ENCODE data around the gene FRY.
A peak's percentile ranks its signal among the peaks of the same experiment; 100 is the strongest.

Gene FRY

GRCh38 chr13:32315238-32316027 is 283.9 kb downstream of the FRY start, which contains the start of the genes BRCA2 and ZAR1L:
Gene BRCA2, plus strand, starts transcription at chr13:32315508. Its CDS starts 953 bp downstream, at chr13:32316461.
Gene ZAR1L, minus strand, starts transcription at chr13:32315363. Its CDS starts 3,438 bp downstream, at chr13:32311925.
- DNase-seq: peak; percentile 78

- DNase-seq: no peak
Measured at GRCh38 chr13:32316028-32316339, 284.4 kb downstream of the FRY start.

DNA sequence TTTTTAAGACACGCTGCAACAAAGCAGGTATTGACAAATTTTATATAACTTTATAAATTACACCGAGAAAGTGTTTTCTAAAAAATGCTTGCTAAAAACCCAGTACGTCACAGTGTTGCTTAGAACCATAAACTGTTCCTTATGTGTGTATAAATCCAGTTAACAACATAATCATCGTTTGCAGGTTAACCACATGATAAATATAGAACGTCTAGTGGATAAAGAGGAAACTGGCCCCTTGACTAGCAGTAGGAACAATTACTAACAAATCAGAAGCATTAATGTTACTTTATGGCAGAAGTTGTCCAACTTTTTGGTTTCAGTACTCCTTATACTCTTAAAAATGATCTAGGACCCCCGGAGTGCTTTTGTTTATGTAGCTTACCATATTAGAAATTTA is 284.9 kb downstream of the FRY start:
- DNase-seq: no peak

DNA sequence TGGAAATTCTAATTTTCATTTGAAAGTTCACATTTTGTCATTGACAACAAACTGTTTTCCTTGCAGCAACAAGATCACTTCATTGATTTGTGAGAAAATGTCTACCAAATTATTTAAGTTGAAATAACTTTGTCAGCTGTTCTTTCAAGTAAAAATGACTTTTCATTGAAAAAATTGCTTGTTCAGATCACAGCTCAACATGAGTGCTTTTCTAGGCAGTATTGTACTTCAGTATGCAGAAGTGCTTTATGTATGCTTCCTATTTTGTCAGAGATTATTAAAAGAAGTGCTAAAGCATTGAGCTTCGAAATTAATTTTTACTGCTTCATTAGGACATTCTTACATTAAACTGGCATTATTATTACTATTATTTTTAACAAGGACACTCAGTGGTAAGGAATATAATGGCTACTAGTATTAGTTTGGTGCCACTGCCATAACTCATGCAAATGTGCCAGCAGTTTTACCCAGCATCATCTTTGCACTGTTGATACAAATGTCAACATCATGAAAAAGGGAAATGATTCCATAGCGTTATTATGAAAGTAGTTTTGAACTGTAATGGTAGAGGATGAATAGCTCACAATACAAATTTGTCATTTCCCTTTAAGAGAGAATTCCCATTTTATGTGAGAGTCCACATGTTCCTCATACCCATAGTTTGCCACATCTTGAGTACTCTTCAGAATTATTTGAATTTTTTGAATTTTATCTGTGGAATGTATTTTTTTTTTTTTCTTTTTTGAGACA is 286.3 kb downstream of the FRY start:
- no peak for DNase-seq

- DNase-seq: no peak
Measured at GRCh38 chr13:32320528-32320927, 289.0 kb downstream of the FRY start.

GRCh38 chr13:32323912-32324311 is 292.3 kb downstream of the FRY start:
- DNase-seq: no peak

DNA sequence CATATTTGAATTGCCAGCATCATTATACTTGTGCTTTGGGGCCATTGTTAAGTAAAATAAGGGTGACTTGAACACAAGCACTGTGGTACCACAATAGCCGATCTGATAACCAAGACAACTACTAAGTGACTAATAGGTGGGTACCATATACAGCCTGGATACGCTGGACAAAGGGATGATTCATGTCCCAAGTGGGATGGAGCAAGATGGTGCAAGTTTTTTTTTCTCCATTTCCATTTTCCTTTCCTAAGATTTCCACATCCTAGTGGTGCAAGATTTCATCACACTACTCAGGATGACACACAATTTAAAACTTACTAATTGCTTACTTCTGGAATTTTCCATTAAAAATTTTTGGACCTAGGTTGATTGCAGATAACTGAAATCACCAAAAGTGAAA is 298.9 kb downstream of the FRY start:
- DNase-seq: no peak

DNA sequence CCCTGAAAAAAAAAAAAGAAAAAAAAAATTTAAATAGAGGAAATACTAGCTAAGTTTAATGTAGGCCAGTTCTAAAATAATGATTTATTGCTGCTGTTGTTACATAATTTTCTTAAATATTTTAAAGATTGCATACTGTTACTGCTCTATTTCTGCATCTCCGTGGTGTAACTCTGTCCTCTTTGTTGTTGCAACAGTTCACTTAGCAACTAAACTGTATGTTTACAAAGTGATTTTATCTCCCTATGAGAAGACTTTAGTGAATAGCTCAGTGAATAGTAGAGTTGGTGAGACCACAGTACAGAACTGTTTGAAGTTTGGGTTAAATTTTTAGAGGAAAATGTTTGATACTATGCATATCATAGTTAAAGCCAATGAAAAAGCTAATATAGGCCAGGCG is 303.1 kb downstream of the FRY start:
- no peak for DNase-seq

DNA sequence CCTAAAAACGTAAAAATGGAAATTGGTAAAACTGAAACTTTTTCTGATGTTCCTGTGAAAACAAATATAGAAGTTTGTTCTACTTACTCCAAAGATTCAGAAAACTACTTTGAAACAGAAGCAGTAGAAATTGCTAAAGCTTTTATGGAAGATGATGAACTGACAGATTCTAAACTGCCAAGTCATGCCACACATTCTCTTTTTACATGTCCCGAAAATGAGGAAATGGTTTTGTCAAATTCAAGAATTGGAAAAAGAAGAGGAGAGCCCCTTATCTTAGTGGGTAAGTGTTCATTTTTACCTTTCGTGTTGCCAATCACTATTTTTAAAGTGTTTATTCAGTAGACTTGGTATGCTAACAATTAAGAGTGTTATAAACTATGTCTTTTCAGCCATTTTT is 309.3 kb downstream of the FRY start:
- DNase-seq: no peak

- no peak for DNase-seq
Measured at GRCh38 chr13:32347651-32348050, 316.1 kb downstream of the FRY start.

All from DMS79 (cell line).